Pons (tissue), 1 donor: ENCODE results near the gene CBX6.
"Not testable (repeated sequence)": the region's sequence is repeated elsewhere in the genome, so short reads cannot be mapped to it uniquely, and the experiment has no call there.

Experiments used
- DNase-seq: peaks from one replicate; pipeline ENCODE4 v3.0.0-alpha.2; 2016; ENCODE audit warnings: low spot score

Gene CBX6

DNA sequence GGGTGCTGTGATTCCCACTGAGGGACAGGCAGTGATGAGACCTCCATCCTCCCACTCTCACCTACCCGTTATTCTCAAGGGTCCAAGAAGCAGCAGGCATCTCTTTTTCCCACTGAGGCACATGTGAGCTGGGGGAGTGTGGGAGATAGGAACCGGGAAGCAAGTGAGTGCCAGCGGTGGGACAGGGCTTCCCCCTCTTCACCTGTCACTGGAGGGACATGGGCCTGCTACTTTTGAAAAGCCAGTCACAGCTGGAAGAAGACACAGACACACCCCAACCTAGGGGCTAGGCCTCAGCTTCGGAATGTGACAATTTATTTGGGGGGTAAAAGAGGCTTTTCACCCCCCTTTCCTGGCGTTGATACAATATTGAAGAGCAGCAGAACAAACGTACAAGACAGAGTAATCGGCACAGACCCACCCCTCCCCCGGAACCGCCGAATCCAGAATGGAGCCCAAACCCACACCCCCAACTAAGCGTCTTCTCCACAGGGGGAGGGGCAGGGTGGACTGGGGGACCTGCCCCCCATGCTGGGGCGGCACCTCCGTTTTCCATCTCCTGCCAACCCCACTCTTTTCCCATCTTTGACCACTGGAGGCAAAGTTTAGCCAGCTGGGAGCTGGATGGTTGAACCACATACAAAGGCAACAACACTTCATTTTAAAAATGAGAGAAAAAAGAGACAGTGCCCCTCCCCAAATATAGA is 10.7 kb downstream of the CBX6 start:
- no peak for DNase-seq

DNA sequence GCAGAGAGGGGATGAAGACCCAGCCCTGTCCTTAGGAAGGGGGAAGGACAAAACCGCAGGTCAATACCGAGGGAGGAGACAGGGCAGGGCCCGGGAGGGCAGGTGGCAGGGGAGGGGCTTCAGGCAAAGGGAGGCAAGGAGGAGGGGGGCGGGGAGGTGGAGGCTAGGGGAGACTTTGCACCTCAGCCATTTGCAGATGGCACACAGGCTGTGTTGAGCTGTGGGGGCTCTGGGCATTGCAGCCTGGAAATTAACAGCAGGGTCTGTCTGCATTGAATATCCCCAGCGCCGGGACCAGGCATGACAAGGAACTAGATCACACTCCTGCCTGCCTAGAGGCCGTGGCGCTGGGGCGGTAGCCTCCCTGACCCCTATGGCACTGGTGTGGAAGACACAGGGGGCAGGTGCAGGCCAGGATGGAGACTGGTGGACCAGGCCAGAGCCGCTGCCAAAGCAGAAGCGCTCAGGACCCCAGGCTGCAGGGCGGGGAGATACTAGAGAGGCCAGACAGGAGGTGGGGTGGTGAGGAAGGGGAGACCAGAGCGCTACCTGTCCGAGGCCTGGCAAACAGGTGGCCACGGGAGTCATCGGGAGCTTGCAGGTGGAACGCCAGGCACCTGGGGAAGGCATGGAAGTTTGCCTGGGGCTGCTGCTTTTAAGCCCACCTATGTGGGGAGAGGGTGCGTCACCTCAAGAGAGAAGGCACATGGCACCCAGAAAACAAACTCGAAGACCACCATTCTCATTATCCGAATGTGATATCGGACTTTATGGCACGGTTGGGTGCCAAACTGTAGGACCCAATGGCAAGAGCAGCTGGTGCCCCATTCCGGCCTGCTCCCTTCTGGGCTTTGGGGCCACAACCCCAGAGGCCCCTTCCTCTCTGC is 11.5 kb downstream of the CBX6 start:
- no peak for DNase-seq

DNA sequence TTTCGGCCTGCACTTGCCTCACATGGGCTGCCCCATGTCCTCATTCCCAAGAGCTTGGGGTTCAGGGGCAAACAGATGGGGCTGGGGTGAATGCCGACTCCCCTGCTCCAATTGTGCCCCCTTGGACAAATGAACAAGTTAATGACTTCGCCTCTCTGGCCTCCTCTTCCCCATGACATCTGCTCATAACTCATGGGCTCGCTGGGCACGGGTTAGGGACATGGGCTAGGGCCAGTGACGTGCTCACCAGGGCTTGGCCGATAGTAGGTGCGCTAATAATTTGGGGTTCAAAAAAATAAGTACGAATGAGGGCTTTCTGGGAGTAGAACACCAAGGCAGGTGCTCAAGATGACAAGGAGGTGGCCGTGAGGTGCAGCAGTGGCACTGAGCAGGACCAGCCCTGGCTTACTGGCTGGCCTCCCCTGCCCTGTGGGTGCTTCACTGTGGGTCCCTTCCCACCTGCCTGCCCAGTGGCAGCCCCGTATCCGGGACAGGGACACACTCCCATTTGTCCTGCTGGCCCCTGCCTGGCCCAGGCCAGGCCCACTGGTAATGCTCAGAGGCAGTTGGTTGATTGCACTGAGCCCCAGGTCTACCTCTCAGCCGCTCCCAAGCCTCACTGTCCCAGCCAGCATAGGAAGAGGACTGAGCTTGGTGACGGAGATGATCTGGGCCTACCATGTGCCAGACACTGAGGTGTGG is 12.3 kb downstream of the CBX6 start:
- no peak for DNase-seq

DNA sequence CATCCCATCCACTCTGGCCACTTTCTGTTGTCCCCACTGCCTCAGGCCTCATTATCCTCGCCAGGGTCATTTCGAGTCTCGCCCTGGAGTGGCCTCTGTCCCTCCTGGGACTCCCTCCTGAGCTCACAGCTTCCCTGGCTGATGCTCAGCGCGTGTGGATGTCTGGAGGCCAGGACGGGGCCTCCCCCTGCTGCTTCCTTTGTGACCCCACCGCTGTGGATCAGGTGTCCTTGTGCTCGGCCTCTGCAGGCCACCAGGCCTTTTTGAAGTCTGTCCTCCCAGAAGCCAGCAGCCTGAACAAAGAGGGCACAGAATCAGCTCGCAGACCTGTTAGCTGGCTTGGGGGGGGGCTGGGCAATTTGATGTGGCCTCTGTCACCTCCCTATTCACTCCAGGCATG is 13.5 kb downstream of the CBX6 start:
- no peak for DNase-seq

DNA sequence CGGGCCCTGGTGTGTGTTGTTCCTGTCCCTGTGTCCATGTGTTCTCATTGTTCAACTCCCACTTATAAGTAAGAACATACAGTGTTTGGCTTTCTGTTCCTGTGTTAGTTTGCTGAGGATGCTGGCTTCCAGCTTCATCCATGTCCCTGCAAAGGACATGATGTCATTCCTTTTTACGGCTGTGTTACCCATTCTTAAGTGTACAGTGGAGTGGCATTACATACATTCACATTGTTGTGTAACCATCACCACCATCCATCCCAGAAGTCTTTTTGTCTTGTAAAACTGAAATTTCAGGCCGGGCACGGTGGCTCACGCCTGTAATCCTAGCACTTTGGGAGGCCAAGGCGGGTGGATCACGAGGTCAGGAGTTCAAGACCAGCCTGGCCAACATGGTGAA is 17.5 kb downstream of the CBX6 start:
- not testable (repeated sequence) for DNase-seq

DNA sequence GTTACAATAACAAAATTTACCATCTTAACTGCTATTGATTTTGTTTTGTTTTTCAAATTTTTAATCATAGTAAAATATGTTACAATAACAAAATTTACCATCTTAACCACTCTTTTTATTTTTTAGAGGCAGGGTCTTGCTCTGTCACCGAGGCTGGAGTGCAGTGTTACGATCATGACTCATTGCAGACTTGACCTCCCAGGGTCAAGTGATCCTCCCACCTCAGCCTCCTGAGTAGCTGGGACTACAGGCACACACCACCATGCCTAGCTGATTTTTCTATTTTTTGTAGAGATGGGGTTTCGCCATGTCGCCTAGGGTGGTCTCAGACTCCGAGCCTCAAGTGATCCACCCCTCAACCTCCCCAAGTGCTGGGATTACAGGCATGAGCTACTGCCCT is 18.1 kb downstream of the CBX6 start:
- DNase-seq = not testable (repeated sequence)

DNA sequence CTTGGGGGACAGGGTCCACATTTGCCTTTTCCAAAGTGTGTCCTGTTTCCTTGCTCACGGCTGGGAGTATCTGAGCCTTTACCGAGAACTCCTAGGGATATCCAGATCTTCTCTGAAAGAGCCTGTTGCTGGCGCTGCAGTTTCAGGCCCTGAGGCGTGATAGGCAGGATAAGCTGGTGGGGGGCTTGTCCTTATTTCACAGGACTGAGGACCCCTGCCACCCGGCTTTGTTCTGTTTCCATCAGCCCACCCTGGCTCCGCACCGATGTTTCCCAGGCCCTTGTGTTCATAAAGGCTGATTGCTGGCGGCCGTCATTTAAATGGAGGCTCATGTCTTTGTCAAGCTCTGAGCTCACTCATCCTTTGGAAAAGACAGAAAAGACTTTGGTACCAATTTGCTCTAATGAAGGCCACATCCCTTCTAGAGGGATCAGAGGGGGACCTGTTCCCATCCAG is 18.8 kb downstream of the CBX6 start:
- DNase-seq = no peak

DNA sequence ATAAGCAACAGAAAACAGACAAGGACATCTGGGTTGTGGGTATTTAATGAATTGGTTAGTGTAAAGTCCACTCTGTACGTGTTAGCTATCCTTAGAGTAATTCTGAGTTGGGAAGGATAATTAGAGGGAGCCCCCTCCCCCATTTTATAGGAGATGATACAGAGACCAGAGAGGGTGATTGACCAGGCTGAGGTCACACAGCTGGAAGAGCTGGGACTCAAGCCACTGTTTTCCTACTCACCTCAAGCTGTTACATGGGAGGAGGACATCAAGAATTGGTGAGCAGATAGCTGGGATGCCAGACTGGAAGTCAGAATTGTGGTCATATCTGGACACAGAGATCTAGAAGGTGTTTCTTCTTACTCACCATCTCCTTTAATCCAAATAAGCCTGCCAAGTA is 19.5 kb downstream of the CBX6 start:
- DNase-seq = no peak

DNA sequence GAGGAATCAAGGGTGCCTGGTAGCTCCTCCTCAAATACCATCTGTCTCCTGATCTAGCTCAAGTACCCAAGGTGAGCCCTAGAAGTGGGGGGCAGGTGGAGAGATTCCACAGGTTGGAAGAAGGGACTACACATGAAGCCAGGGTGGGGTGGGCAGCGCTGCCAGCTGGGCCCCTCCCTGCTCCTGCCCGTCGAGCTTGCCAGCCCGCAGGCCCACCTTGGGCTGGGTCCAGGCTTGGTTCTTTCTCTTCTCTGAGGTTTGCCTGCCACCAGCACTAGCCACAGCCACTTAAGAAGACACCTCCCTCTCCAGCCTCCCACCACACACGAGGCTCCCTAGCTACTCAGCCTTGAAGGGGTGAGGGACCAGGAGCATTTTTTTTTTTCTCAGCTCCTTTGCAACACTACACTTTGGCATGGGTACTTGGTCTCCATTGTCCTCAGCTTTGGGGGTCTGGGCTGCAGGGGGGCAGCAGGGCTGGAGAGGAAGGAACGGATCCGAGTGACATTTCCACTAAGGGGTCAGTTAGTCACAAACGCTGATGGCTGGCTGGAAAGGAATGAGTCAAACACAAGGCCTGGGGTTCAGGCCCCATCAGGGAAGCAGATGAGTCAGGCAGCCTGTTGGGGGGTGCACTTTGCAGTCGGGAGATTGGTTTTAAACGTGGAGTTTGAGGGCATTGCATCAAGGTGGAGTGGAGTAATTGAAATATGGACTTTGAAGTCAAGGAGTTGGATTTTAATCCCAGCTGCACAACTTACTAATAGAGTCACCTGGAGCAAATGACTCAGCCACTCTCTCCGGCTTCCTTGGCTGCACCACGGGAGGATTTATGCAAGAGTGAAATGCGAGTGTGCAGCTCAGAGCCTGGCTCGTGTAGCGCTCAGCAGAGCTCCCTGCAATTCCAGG is 20.8 kb downstream of the CBX6 start:
- DNase-seq = no peak

DNA sequence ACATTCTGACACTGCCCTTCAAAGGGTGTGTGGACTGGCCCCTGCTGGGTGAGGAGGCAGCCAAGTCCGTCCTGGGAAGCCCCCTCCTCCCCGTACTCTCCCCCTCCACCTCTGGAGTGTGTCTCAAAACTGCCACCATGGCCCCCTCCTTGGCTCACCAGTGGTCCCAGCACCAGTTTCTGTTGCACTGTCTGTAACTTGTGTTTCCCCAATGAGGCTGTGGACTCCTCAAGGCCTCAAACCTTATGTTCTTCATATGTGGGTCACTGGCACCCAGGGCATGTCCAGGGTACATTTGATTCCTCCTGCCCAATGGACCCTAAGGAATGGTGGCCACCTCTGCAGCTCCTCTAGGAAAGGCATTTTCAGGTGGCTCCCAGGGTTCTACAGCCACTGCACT is 21.6 kb downstream of the CBX6 start:
- no peak for DNase-seq

DNA sequence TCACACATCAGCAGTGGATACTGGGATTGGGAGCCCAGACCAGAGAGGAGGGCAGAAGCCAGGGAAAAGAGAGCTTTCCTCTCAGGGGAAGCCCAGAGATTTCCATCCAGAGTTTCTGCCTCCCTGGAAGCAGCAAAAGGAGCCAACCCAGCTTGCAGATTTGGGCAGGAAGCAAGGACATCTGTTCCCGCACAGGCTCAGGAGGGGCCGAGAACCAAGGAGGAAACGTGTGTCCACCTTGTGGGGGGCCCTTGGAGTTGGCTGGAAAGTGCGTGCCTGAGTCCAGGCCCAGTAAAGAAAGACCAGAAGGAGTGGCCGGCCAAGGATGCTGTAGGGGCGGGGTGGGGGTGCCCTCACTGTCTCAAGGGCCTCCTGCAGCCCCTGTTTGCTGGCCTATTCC is 22.2 kb downstream of the CBX6 start:
- DNase-seq = no peak

DNA sequence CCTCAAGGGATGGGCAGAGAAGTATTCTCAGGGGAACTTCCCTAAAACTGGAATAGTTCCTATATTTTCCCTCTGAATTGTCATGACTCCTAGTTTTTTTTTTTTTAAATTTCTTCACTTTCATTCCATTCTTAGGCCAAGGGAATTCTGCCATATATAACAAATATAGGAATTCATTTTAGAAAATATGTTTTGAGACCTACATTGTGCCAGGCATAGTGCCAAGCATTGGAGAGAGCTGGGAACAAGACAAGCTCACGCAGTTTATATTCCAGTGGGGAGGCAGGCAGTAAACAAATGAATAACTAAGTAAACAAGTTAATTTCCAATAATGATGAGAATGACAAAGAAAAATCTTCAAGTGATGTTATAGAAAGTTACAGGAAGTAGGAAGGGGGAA is 25.6 kb downstream of the CBX6 start:
- no peak for DNase-seq

DNA sequence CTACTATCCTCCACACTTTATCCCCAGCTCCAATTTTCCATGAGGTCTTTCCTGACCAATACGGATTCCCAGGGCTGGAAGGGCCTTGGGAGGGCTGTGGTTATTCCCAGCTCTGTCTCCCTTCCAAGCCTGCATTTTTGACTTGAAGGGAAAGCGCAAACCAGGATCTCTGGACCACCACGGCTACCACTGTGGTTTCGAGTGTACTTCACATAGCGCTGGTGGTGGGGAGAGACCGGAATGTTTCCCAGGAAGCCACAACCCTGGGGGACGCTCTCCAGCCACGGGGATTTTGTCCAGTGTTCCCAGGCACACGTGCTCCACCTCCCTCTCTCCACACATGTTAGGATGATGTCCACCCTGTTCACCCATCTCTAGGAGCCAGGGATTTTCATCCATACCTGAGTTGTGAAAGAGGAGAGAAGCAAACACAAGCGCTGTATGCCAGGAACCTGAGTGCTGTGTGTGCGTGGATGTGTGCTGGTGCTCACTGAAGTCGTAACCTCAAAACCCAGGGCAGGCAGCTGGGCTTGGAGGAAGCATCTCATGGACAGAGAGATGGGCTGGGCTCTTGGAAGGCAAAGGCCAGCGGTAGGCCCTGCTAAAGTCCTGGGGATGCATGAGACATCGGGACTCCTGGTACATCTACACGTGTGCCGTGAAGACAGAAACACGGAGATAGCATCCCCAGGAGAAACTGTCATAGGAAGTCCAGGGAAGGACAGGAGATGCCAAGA is 26.8 kb downstream of the CBX6 start:
- no peak for DNase-seq

DNA sequence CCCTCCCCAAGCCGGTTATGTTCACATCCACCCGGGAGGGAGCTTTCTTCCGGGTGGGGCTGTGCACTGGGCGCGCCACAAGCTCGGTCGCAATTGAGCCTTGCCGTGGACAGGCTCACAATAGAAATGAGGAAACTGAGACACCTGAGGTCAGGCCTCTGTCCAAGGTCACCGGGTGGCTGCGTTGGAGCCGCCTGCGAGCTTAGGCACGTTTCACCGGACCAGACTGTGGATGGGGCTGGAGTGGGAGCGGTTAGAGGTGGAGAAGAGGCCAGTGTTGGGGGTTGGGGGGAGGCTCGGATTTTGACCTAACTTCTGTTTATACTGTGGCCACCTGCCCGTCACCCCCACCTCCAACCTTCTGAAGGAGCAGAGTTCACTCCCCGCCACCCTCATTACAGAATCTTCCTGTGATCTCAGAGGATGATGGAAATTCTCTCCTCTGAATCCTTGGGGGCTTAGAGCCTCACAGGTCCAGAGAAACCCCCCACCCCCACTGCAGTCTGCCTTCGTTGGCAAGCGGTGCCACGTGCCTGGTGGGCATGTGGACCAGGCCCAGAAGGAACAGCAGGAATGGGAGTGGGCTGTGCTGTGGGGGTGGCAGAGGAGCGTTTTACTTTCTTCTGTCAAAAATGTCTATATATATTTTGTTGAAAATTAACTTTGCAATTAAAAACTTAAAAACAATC is 27.6 kb downstream of the CBX6 start:
- DNase-seq = no peak

DNA sequence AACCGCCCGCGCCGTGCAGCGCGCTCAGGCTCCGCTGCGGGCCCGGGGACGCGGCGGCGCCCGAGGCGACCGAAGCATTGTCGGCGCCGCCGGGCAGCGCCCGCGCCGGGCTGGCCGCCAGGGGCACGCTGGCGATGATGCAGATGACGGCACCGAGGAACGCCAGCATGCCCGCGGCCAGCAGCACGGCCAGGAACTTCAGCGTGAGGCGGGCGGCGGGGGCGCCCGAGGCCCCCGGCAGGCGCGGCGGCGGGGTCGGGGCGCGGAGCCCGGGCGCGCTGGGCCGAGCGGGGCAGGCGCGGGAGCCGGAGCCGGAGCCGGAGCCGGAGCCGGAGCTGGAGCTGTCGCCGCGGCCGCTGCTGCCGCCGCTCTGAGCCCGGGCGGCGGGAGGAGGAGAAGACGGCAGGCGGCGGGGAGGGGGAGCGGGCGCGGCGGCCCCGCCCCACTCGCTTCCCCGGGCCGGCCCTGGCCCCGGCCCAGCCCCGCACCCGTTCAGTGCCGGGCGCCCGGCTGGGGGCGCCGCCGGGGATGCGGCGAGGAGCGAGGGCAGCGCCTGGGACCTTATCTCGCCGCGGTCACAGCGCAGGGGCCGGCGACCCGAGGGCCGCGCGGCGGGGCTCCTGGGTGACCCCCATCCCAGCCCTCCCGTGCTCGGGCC is 28.2 kb downstream of the CBX6 start, which contains the start of gene NPTXR:
TSS of gene NPTXR (minus strand) at position 372 of the 658 bp plus-strand sequence.
- DNase-seq = peak; percentile 18

DNA sequence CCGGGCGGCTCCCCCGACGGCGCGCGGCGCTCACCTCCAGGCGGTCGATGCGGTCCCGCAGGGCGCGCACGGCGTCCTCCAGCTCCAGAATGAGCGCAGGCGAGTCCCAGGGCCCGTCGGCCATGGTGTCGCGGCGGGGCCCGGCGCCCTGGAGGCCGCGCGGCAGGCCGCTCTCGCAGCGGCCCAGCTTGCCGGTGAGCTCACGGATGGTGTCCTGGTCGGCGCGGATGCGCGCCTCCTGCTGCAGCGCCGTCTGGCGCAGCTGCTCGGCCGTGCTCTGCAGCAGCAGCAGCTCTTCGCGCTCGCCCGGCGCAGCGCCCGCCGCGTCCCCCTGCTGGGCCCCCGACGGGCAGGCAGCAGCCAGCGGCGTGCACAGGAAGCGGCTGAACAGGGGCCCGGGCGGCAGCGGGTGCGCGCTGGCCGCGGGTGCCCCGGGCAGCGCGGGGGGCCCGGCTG is 28.8 kb downstream of the CBX6 start:
- DNase-seq = peak; percentile 13

DNA sequence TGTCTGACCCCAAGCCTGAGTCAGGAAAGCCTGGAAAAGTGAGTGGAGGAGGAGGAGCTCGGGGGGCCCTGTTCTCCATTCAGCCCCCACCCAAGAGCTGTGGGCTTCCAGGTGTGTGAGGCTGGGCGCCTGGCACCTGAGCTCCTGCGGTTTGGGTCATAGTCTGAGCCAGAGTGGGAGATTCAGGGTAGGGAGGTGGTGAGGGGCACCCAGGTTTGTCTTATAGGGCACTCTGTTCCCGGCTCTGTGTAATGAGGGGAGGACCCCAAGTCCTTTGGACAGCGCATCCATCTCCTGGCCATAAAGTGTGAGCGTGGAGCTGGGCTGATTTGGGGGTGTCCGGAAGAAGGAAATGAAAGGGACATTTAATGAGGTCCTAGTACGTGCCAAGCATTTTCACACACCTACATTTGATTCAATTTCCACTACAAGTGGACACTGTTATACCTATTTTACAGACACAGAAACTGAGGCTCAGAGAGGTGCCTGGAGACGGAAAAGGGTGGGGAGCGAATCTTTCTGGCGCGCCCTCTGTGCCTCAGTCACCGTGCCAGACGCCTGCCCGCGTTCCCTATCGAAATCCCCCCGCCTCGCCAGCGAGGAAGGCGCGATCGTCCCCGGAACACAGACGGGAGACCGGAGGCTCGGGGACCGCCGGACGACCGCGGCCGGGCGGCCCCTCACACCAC is 29.4 kb downstream of the CBX6 start:
- no peak for DNase-seq

DNA sequence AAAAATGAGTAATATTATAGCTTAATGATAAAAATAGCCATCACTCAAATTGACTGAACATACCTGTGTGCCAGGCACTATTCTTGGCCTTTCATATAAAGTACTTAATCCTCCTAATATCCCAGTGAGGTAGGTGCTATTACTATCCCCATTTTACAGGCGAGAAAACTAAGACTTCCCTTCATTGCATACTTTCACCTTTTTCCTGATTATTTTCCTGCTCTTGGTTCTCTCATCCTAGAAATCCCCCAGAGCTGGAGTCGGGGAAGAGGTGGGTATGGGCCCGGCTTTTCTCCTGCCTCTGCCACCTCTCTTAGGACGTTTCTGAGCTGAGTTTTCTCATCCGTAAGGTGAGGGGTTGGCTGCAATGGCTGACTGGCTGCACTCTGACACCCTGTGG is 30.4 kb downstream of the CBX6 start:
- no peak for DNase-seq

DNA sequence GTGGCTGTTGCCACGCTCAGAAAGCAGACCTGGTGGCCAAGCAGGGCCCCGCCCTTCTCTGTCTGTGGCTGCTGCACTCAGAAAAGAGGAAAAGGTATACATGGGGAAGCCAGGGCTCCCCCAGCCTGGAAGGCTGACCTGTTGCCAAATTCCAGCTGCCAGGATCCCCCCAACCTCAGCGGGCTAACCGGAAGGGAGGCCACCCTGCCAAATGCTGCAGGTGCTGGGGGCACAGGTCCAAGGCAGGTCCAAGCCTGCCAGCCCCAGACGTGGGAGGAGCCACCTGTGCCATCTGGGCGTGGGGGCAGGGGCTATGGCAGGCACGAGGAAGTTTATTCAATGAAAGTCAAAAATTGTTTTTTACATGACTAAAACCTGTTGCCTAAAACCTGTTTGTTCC is 30.8 kb downstream of the CBX6 start:
- DNase-seq = no peak
